Testis (tissue), 3 donors: ENCODE results near the gene SPACDR. TPM values are rescaled to one million over a fixed set of nuclear protein-coding genes. Genes with fewer than 3 reads are reported as not detected.

Experiments used
- DNase-seq: peaks from one replicate; pipeline ENCODE4 v3.0.0-alpha.2; 2019
- H3K27ac ChIP-seq, 2 donors: fragments of 200-600 bp; sonication (generic); one replicate each; pipeline ENCODE4 v1.5.1; 2019
- H3K27me3 ChIP-seq: fragments of 200-600 bp; sonication (generic); one replicate; pipeline ENCODE4 v1.5.1; 2019
- H3K36me3 ChIP-seq: fragments of 200-600 bp; sonication (generic); one replicate; pipeline ENCODE4 v1.5.1; 2017; ENCODE audit warnings: low read depth; ENCODE audit errors: missing control alignments
- H3K4me1 ChIP-seq: fragments of 200-600 bp; sonication (generic); one replicate; pipeline ENCODE4 v1.5.1; 2019
- H3K4me3 ChIP-seq, 2 donors: fragments of 200-600 bp; sonication (generic); one replicate each; pipeline ENCODE4 v1.5.1; 2017 to 2019
- H3K9me3 ChIP-seq: fragments of 200-600 bp; sonication (generic); one replicate; pipeline ENCODE4 v1.5.1; 2017
- CTCF ChIP-seq, 3 experiments: fragments of 450-650 bp in 2 of 3; fragments of 200-600 bp in 1 of 3; sonication (generic) in 1 of 3; IDR thresholded peaks; one replicate each; pipeline ENCODE4 v1.5.1; 2016 to 2019; ENCODE audit warnings: antibody characterized with exemption in 3 of 3, mild to moderate bottlenecking in 2 of 3, moderate library complexity in 1 of 3
- POLR2A ChIP-seq: fragments of 450-650 bp; IDR thresholded peaks from one replicate; pipeline ENCODE4 v1.6.1; 2017; ENCODE audit warnings: antibody characterized with exemption, mild to moderate bottlenecking, moderate library complexity
- WGBS, 2 donors: methylation state at CpG; one replicate each; pipeline ENCODE4 v1.1.5; 2018; 5-methylcytosine and 5-hydroxymethylcytosine counted together
- intact Hi-C: fragments of 100-400 bp; cut with DNase I; formaldehyde crosslinking; loops from one replicate; pipeline ENCODE4 v1.15.1; 2023; ENCODE audit warnings: low total_unique reads
- polyA plus RNA-seq: library from polyadenylated mRNA; stranded (reverse); fragments of 350-450 nt; fragmentation: Illumina TruSeq; extraction: RNeasy Lipid Tissue Mini Kit (QIAGEN cat#74804); gene quantifications from one replicate; pipeline ENCODE4 v1.2.3, GENCODE V29; 2014; ENCODE audit warnings: low read depth, low replicate concordance; ENCODE audit not compliant: insufficient read depth
- total RNA-seq, 2 donors: library from RNA; depleted of rRNA; stranded (reverse); fragments of >200 nt; gene quantifications; one replicate each; pipeline ENCODE4 v1.2.3, GENCODE V29; 2016

SPACDR gene
- total and polyA plus RNA-seq, 3 donors from 2014 or later: 34.0 to 84.9 (median 45.8) TPM

GRCh38 chr7:100488333-100489095 lies 24.5 kb upstream of the SPACDR start:
- no peak overlapping the region for H3K4me3 ChIP-seq
- no peaks in the 10 kb centered on the region for H3K27me3 ChIP-seq
- WGBS, 2 donors: 79 to 88% methylated on average over 21 to 44 of the region's 44 CpGs
- no peaks in the 10 kb centered on the region for H3K9me3 ChIP-seq
- DNase-seq: no peak
- TF ChIP-seq CTCF (IDR thresholded peaks at IDR 0.05) (no peak), POLR2A (no peak)
- H3K36me3 ChIP-seq: no peaks in the 10 kb centered on the region
- no peak overlapping the region for H3K27ac ChIP-seq
- peaks cover 25% of the 10 kb centered on the region for H3K4me1 ChIP-seq
- intact Hi-C loops: no loop called here

GRCh38 chr7:100486753-100487446 lies 22.8 kb upstream of the SPACDR start:
- intact Hi-C loops: no loop called here
- no peak for TF ChIP-seq POLR2A
- TF ChIP-seq CTCF (IDR thresholded peaks at IDR 0.05): no peak
- Histone ChIP-seq H3K4me3 (no peak overlapping the region), H3K27ac (peak overlapping the region; percentile 14 to 25), H3K36me3 (no peaks in the 10 kb centered on the region), H3K4me1 (peaks cover 32% of the 10 kb centered on the region), H3K27me3 (no peaks in the 10 kb centered on the region), H3K9me3 (no peaks in the 10 kb centered on the region)
- WGBS, 2 donors: 81 to 84% methylated on average over 24 to 27 of the region's 30 CpGs
- no peak for DNase-seq

GRCh38 chr7:100486111-100486636 lies 22.1 kb upstream of the SPACDR start:
- 78 to 83% methylated on average over 4 to 5 of the region's 5 CpGs for WGBS, 2 donors
- DNase-seq: no peak
- Histone ChIP-seq H3K4me3 (no peak overlapping the region), H3K4me1 (peaks cover 32% of the 10 kb centered on the region), H3K27me3 (no peaks in the 10 kb centered on the region), H3K27ac (peak overlapping the region; percentile 25 to 85), H3K36me3 (no peaks in the 10 kb centered on the region), H3K9me3 (no peaks in the 10 kb centered on the region)
- intact Hi-C loops: no loop called here
- TF ChIP-seq CTCF (IDR thresholded peaks at IDR 0.05) (no peak), POLR2A (no peak)

- DNase-seq: no peak
- H3K27me3 ChIP-seq: no peaks in the 10 kb centered on the region
- TF ChIP-seq CTCF (IDR thresholded peaks at IDR 0.05): no peak
- no peak for TF ChIP-seq POLR2A
- no peak overlapping the region for H3K4me3 ChIP-seq
- intact Hi-C loops: no loop called here
- 41 to 66% methylated on average over 3 to 4 of the region's 4 CpGs for WGBS, 2 donors
- peak overlapping the region; percentile 74 to 85 for H3K27ac ChIP-seq
- no peaks in the 10 kb centered on the region for H3K36me3 ChIP-seq
- H3K9me3 ChIP-seq: no peaks in the 10 kb centered on the region
- H3K4me1 ChIP-seq: peaks cover 32% of the 10 kb centered on the region
These were observed 21.4 kb upstream of the SPACDR start for GRCh38 chr7:100485471-100485876.
